GM20431 (cell line): ENCODE results near the gene FTL.

Experiments
- in situ Hi-C: fragments of 300-500 bp; cut with MseI, MboI; formaldehyde crosslinking; loops from one replicate; pipeline ENCODE4 v1.15.0; 2020; ENCODE audit warnings: low sequenced_read_pairs; ENCODE audit not compliant: unreplicated experiment

Gene FTL

DNA sequence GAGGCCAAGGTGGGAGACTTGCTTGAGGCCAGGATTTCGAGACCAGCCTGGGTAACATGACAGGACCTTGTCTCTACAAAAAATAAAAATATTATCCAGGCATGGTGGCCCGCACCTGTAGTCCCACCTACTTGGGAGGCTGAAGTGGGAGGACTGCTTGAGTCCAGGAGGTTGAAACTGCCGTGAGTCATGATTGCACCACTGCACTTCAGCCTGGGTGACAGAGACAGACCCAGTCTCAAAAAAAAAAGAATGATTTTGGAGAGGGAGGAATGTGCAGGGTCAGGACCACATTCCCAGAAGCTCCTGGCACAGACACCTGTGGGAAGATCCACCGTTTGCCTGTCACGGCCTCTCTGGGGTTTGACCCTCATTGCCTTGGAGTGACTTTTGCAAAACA is 19.7 kb upstream of the FTL start:
- in situ Hi-C loops, result no loop called here

DNA sequence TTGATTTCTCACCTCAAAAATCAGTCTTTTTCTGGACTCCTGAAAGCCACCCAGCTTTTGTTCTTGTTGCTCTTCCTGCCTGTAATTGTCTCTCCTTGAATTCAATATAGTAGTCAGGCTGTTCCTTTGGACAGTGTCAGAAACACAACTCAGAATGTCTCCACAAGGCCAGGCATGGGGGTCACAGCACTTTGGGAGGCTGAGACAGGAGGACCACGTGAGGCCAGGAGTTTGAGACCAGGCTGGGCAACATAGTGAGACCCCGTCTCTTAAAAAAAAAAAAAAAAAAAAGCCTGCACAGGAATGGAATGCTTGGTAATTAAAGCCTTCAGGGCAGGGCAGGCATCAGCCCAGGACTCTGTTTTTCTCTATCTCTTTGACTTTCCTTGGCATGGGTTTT is 19.3 kb upstream of the FTL start:
- in situ Hi-C loops, result no loop called here

DNA sequence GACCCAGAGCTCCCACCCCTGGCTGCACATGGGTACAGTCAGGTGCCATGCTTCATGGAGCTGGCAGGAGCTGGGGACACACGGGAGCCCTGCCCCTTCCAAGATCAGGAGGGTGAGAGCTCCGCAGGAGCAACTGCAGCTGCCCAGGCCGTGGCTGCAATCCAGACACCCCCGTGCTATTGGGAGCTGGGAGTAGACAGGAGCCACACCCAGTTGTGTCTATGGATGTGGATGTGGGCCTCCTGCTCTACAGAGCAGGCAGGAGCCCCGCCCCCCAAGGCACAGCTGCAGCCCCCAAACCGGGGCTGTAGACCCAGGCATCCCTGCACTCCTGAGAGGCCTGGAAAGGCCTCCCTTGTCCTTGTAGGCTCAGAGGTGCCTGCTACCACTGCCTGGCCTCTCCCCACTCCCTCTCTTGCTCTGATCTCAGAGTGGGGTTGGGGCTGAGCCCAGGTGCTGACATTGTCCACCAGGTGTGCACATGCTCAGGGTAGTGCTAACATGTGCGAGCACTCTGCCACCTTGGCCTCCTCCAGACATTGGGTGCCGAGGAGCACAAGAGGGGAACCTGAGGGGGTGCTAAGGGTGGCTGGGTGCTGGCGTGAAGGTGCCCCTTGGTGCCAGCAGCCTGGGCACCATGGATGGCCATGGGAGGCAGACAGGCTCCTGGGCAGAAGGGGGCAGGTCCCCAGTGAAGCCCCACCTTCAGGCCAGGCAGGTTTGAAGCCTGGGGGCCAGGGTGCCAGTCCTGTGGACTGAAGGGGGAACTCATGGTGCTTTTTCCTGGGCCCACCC is 18.4 kb upstream of the FTL start:
- in situ Hi-C loops, result no loop called here

DNA sequence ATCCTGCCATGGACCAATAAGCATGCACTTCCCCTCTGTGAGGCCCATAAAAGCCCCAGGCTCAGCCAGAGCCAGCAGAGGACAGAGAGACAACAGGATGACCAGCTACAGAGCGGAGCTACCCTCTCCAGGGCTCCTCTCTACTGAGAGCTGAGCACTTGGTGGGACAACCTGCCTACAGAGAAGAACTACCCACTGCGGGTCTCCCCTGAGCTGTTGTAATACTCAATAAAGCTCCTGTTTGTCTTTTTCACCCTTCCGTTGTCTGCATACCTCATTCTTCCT is 17.9 kb upstream of the FTL start:
- in situ Hi-C loops, result no loop called here

DNA sequence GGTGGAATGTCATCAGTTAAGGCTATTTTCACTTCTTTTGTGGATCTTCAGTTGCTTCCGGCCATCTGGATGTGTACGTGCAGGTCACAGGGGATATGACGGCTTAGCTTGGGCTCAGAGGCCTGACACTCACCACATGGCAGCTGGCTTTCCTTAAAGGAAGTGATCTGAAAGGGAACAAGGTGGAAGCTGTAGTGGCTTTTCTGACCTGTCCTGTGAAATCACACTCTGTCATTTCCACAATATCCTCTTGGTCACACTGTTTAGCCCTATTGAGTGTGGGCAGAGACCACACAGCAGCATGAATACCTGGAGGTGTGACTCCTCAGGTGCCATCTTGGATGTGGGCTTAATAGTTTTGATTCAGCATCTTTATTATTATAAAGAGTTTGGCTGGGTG is 14.9 kb upstream of the FTL start:
- in situ Hi-C loops, result no loop called here

DNA sequence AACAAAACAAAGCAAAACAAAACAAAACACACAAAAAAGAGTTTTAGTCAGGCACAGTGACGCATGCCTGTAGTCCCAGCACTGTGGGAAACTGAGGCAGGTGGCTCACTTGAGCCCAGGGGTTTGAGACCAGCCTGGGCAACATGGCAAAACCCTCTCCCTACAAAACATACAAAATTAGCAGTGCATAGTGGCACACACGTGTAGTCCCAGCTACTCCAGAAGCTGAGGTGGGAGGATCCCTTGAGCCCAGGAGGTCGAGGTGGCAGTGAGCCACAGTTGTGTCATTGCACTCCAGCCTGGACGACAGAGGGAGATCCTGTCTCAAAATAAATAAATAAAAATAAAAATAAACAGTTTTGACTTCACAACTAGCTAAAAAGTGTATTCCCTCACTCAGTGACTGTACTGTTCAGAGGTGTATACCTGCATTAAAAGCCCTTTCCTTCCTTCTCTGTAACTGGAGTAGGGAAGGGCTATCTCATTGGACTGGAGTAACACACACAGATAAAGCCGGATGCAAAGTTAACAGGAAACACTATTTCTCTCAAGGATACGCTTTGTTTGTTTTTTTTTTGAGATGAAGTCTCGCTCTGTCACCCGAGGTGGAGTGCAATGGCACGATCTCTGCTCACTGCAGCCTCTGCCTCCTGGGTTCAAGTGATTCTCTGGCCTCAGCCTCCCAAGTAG is 14.1 kb upstream of the FTL start:
- in situ Hi-C loops, result no loop called here

DNA sequence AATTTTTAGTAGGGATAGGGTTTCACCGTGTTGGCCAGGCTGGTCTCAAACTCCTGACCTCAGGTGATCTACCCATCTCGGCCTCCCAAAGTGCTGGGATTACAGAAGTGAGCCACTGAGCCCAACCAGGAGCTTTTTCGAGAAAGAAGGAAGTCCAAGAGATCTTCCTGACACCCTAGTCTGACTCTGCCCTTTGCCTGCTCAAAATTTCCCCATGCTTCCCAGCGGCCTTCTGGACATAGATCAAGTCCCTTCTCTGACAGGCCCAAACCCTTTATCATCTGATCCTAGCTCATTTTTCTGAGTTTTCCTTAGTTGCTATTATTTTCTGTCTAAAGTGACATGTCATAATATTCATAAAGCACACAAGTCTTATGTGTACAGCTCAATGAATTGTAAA is 12.0 kb upstream of the FTL start:
- in situ Hi-C loops, result no loop called here

DNA sequence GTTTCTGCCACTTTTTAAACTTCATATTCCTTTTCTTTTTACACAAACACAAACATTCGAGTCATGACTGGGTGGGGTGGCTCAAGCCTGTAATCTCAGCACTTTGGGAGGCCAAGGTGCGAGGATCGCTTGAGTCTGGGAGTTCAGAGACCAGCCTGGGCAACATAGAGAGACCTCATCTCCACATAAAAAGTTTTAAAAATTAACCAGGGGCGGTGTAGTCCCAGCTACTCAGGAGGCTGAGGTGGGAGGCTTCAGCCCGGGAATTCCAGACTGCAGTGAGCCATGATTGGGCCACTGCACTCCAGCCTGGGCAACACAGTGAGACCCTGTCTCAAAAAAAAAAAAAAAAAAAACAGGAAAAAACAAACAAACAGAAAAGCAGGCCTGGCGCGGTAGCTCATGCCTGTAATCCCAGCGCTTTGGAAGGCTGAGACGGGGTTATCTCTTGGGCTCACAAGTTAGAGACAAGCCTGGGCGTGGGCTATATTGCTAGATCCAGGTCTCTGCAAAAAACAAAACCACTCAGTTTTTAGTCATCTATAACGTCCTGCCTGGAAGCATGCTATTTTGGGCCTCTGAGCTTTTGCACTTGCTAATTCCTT is 11.0 kb upstream of the FTL start:
- in situ Hi-C loops, result no loop called here

DNA sequence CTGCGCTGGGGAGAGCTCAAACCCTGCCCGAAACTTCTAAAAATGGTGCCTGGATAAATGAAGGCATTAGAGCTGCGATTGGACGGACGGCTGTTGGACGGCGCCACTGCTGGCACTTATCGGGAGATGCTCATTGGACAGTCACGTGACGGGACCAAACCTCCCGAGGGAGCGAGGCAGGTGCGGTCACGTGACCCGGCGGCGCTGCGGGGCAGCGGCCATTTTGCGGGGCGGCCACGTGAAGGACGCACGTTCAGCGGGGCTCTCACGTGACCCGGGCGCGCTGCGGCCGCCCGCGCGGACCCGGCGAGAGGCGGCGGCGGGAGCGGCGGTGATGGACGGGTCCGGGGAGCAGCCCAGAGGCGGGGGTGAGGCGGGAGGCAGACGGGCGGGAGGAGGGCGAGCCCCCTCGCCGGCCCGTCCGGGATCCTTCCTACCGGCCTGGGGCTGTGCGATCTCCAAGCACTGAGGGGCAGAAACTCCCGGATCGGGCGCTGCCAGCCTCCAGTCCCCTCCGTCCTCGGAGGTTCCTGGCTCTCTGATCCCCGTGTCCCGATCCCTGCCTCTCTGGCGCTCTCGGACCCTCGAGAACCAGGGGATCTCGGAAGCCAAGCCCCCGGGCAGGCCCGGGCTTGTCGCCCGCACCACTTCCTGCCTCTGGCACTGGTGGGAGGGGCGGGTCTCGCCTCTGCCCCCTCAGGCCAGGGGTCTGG is 10.4 kb upstream of the FTL start, which contains the start of gene BAX:
Gene BAX (plus strand): TSS at position 281 of the 713 bp plus-strand sequence. CDS start 54 bp downstream, at position 335.
- in situ Hi-C loops, result no loop called here

DNA sequence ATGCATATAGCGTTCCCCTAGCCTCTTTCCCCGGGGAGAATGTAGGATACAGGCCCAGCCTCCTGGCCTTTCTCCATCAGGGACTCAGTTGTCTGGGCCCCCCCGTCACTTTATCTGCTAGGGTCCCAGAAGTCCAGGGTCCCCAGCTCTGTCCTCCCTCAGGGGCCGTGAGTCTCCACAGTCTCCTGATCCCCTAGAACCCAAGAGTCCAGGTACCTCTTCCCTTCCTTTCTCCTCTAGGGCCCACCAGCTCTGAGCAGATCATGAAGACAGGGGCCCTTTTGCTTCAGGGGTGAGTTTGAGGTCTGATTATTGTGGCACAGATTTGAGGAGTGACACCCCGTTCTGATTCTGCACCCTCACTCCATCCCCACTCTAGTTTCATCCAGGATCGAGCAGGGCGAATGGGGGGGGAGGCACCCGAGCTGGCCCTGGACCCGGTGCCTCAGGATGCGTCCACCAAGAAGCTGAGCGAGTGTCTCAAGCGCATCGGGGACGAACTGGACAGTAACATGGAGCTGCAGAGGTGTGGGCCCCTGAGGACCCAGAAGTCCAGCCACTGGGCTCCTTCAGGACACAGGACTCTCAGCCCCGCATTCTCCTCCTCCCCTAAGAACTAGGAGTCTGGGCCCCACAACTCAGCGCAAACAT is 9.7 kb upstream of the FTL start:
- in situ Hi-C loops, result no loop called here

DNA sequence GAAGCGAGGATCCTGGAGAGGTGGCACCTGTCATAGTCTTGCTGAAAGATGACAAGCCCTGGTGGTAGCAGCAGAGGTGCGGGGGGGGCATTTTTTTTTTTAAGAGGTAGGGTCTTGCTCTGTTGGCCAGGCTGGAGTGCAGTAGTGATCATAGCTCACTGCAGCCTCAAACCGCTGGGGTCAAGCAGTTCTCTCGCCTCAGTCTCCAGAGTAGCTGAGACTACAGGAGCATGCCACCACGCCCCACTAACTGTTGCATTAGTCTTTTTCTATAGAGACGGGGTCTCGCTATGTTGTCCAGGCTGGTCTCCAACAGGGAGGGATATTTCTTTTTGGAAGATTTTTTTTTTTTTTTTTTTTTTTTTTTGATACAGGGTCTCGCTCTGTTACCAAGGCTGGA is 7.1 kb upstream of the FTL start:
- in situ Hi-C loops, result no loop called here

DNA sequence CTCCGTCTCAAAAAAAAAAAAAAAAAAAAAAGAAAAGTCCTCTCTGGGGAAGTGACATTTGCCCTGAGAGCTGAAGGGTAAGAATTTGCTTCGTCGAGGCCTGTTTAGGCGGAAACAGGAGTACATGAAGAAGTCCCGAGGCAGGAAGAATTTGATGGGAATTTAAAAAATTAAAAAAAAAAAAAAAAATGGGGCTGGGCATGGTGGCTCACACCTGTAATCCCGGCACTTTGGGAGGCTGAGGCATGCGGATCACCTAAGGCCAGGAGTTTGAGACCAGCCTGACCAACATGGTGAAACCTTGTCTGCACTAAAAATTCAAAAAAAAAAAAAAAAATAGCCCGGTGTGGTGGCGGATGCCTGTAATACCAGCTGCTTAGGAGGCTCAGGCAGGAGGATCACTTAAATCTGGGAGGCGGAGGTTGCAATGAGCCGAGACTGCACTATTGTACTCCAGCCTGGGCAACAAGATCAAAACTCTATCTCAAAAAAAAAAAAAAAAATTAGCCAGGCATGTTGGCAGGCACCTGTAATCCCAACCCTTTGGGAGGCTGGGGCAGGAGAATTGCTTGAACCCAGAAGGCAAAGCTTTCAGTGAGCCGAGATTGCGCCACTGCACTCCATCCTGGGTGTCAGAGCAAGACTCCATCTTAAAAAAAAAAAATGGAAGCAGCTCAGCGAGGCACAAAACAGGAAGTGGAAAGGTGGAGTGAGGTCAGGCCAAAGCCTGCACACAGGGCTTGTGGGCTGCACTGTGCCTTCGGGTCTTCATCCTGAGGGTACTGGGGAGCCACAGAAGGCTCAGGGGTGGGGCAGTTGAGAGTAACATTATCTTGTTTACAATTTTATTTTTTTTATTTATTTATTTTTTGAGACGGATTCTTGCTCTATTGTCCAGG is 5.5 kb upstream of the FTL start:
- in situ Hi-C loops, result no loop called here

DNA sequence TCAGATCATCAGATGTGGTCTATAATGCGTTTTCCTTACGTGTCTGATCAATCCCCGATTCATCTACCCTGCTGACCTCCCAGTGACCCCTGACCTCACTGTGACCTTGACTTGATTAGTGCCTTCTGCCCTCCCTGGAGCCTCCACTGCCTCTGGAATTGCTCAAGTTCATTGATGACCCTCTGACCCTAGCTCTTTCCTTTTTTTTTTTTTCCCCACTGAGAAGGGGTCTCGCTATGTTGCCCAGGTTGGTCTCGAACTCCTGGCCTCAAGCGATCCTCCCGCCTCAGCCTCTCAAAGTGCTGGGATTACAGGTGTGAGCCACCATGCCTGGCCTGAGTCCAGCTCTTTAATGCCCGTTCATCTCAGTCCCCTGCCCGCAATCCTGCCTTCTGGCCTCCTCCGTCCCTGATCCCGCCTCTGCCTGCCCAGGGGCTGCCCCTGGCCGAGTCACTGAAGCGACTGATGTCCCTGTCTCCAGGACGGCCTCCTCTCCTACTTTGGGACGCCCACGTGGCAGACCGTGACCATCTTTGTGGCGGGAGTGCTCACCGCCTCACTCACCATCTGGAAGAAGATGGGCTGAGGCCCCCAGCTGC is 4.0 kb upstream of the FTL start:
- in situ Hi-C loops, result no loop called here

DNA sequence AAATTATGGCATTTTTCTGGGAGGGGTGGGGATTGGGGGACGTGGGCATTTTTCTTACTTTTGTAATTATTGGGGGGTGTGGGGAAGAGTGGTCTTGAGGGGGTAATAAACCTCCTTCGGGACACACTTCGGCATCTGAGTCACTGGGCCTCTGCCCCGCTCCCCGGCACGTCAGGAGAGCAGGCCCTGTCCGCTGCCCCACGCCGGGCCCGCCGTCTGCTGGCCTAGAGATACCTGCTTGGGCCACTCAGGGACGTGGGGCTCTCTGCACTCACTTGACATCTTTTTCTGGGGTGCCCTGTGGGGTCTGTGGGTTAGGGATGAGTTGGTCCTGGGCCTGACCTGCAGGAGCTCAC is 3.5 kb upstream of the FTL start:
- in situ Hi-C loops, result no loop called here

DNA sequence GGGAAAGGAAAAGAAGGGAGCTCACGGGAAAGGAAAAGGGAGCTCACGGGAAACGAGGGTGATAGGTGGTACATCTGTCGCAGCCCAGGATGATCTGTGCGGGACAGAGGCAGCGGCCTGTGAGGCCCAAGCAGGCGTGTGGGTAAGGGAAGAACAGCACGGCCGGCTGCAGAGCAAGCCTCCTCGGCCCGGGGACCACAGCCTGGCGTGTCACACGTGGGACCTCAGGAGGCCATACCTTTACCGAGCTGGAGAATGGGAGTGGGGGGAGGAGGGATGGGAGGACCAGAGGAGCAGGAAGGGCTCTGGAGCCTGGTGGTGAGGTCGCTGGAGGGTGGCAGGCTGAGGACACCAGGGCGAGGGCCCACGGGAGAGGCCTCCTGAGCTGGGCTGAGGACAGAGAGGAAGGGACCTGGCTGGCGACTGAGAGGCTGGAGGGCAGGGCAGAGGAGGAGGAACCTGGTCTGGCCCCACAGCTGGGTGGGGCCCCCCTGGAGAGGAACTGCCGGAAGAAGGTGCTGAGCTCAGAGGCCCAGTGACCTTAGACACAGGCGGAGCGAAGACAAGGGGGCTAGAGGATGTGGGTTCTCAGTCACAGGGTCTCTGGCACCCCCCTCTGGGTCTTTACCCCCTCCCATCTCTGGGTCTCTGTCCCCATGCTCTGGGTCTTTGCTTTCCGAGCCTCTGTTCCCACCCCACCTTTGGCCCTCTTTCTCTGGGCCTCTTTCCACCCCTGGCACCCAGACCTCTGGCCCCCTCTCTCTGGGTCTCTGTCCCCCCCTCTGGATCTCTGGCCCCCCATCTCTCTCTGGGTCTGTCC is 2.9 kb upstream of the FTL start:
- in situ Hi-C loops, result no loop called here

DNA sequence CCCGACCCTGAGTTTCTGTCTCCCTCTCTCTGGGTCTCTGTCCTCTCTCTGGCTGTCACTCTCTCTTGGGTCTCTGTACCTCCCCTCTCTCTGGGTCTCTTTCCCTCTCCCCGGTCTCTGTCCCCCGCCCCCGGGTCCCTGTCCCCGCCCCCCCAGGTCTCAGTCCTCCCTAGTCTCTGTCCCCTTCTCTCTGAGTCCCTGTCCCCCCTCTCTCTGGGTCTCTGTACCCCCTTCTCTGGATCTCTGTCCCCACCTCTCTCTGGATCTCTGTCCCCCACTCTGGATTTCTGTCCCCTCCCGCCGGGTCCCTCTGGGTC is 2.3 kb upstream of the FTL start:
- in situ Hi-C loops, result no loop called here

DNA sequence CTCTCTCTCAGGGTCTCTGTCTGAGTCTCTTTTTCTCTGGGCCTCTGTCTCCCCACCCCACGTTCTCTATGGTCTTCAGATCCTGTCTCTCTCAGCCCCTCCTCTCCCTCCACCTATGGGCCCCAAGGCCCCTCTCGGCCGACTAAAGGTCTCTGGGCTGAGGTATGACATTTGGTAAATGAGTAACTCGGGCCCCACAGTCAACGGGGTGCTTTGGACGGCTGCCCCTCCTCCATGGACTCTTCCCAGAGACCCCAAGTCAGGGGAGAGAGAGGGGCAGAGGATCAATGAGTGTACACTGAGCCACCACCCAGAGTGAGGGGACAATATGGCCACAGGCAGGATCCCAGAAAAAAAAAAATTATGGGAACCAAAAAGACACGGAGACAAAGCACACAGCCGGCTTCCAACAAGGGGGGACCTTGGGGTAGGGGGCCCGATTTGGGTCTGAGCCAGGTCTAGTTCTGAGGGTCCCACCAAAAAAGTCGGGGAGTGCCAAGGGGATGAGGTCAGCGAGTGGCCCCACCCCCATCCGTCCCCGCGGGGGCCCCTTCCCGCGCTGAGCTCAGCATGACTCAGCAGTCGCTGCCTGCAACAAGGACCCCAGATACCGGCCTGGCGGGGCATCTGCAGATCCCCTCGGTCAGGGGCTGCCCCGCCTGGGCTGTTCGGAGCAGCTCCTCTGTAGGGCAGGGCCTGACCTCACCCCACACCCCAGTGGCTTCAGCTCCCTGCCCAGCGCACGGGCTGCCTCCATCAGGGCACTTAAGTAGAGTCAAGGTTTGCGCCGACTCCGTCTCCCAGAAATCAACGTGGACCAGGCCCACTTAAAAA is 1.5 kb upstream of the FTL start:
- in situ Hi-C loops, result no loop called here
